Glomerular visceral epithelial cell (primary cell): ENCODE measurements around the gene GRK1.
A peak's percentile ranks its signal among the peaks of the same experiment; 100 is the strongest.
"Not testable (repeated sequence)": the region's sequence is repeated elsewhere in the genome, so short reads cannot be mapped to it uniquely, and the experiment has no call there.

Experiments
- DNase-seq: peaks from one replicate; pipeline ENCODE4 v3.0.0-alpha.2; 2016; ENCODE audit errors: extremely low spot score

The GRK1 gene

GRCh38 chr13:113666951-113667701, at the start of gene GRK1:
GRK1 (plus strand) TSS chr13:113667219; CDS start chr13:113667387, 168 bp downstream.
- DNase-seq, result no peak

- DNase-seq, result no peak
These were observed 49.1 kb upstream of the GRK1 start for GRCh38 chr13:113617961-113618360.

- no peak for DNase-seq
These were observed 48.6 kb upstream of the GRK1 start for GRCh38 chr13:113618455-113618854.

- no peak for DNase-seq
These were observed 46.8 kb upstream of the GRK1 start for GRCh38 chr13:113620036-113620796.

- DNase-seq, result no peak
These were observed 46.0 kb upstream of the GRK1 start for GRCh38 chr13:113621046-113621445.

GRCh38 chr13:113621498-113621897, 45.5 kb upstream of the GRK1 start:
- peak; percentile 13 for DNase-seq

- DNase-seq, result not testable (repeated sequence)
These were observed 45.0 kb upstream of the GRK1 start for GRCh38 chr13:113621986-113622550.

- no peak for DNase-seq
These were observed 44.1 kb upstream of the GRK1 start for GRCh38 chr13:113622791-113623490.

GRCh38 chr13:113623491-113624234, 43.4 kb upstream of the GRK1 start:
- DNase-seq, result no peak

- DNase-seq, result no peak
These were observed 42.8 kb upstream of the GRK1 start for GRCh38 chr13:113624235-113624587.

GRCh38 chr13:113624640-113625304, 42.2 kb upstream of the GRK1 start:
- DNase-seq, result not testable (repeated sequence)

GRCh38 chr13:113625965-113626721, 40.9 kb upstream of the GRK1 start:
- no peak for DNase-seq

GRCh38 chr13:113627136-113627535, 39.9 kb upstream of the GRK1 start:
- DNase-seq, result no peak

GRCh38 chr13:113628291-113629270, 38.4 kb upstream of the GRK1 start:
- DNase-seq, result no peak

GRCh38 chr13:113629866-113630265, 37.2 kb upstream of the GRK1 start:
- no peak for DNase-seq

GRCh38 chr13:113630296-113630695, 36.7 kb upstream of the GRK1 start:
- no peak for DNase-seq

- DNase-seq, result no peak
These were observed 36.2 kb upstream of the GRK1 start for GRCh38 chr13:113630804-113631203.

- DNase-seq, result no peak
These were observed 35.5 kb upstream of the GRK1 start for GRCh38 chr13:113631341-113632095.
